ENCODE results near the gene DVL2.
A peak's percentile ranks its signal among the peaks of the same experiment; 100 is the strongest.

The DVL2 gene

DNA sequence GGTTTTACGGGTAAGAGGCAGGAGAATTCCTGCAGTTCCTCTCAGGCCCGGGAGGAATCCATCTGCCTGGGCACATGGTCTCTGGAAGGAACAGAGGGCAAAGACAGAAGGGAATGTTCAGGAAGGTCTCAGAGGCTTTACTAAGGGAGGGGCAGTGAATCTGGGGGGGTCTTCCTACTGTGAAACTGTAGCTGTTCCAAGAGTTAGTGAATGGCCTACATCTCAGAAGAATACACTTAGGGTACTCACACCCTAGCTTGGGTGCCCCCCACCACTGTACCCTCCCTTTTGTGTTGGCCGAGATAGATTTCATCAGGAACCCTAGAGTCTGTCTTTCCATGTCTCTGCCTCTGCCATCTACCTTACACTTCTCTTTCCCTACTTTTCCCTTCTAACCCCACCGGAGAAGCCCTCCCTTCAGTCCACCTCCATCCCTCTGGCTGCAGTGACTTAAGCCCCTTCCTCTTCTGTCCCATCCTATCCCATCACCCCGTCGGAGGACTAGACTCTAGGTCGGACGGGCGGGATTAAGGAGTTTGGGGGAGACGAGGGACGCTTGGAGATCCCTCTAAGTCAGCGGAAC lies 15.0 kb downstream of the DVL2 start:
- DNase-seq (ENCODE audit: low read depth): no peak

DNA sequence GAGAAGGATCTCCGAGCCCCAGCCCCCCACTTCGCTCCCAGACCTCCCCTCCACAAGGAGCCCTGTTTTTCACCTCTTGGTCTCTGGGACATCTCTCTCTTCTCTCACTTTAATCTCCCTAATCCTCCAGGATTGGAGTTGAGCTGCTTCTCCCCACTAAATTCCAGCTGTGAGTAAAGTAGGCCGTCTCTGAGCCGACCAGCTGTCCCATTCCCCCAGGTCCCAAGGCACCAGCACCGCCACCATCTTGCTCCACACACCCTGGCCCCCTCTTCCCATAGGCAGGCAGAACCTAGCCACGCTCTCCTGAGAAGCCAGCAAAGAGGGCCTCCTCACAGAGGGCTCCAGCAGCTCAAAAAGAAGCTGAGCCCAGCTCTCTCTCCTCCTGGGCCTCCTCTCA lies 15.6 kb downstream of the DVL2 start:
- no peak for DNase-seq (ENCODE audit: low read depth)

DNA sequence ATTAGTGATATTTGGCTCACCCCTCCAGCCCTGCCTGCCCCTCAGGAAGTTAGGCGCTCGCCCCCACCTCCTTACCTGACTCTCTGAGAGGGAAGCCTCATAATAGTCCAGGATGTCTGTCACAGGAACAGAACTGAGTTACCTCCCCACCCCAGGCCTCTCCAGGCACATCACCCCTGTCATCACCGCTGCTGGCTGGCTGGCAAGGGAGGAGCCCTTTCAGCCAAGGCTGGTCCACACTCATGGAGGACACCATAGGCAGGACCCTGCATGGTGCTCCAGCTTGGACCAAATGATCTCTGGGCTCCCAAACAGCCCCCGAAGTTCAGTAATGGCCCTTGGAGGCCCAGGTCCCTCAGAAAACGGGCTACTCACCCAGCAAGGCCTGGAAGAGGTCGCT lies 16.2 kb downstream of the DVL2 start:
- no peak for DNase-seq (ENCODE audit: low read depth)

DNA sequence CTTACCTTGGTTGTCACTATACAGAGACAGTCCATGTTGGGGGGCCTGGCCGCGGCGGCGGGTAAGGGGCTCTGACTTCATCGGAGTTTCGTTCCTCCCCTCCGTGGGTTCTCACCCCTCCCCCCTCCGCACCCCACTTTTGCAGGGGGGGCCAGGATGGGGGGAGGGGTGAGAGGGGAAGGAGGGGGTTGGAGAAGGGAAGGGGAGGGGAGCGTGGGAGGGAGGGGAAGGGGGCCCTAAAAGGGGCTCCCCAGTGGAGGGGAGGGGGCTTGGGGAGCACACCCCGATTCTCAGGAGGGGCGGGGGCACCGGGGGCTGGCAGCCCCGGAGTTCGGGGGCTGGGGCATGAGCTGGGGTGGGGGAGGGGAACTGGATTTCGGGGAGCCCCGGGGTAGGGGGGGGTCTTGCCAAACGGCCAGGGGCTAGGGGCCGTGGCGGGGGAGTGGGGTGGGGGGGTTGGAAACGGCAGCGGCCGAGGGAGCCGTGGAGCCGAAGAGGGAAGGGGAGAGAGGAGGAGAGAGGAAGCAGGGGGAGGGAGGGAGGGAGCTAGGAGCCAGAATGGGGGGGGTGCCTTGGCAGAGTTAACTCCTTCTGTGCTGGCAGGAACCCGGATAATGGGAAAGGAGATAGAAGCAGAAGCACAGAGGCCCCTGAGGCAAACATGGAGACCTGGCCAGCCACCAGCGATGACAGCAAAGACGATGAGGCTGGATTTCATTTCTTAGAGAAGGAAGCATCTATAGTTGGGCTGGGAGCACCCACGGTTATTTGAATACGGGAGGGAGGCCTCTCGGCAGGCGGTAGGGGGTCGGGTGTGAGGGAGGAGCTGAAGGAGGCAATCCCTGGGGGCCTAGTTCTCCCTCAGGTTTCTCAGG lies 17.0 kb downstream of the DVL2 start:
- DNase-seq (ENCODE audit: low read depth): peak; percentile 75

DNA sequence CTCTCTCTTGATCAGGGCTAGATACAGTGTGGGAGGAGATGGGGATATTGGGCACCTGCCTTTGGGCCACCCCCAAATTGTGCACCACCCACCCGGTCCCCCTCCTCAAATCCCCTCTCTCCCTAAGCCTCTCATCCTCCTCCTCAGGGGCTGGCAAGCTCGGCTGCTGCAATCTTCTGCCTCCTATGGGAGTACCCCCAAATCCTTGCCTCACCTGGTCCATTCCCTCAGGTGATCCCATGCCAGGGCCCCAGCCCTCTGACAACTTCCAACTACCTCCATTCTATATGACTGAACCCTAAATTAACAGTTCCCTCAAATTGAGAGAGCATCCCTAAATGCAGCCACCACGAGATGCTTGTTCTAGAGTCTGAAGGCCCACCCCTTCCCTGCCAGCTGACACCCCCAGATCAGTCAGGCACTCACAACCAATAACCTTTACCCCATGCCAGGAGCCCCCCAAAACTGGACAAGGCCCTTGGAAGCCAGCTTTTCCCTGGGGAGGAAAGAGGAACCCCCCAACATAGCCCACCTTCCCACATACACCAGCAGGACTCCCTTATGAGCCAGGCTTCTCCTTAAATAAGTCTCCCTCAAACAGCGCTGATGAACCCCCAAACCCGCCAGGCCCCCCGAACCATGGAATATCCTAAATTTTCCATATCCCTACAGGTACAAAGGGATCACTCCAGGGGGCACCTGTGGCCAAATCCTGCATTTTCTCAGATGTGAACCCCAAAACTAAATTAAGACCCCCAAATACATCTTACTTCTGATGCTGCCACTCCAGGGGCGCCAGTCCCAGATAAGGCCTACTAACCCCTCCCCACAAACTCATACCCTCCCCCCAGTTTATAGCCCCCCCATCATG lies 17.8 kb downstream of the DVL2 start:
- no peak for DNase-seq (ENCODE audit: low read depth)

DNA sequence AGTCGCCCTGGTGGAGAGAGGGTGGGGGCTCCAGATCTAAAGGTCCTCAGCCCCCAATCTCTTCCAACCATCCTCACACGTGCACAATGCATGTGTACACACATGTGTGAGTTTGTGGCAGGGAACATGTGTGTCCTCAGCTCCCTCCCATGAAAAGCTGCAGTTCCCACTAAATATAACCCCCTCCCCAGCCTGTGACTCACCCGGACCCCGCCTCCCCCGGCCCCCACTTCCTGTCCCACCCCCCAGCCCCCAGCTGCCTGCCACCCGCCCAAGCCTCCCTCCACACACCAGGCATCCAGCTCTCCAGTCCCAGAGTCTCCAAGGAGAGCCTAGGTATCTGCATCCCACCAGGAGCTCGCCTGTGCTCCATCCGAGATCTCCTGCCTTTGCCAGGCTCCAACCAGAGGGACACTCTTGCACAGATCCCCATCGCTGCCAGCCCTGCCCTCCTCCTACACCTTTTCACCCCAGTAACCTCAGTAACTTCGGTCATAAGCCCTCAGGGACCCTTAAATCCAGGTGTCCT lies 18.6 kb downstream of the DVL2 start:
- DNase-seq (ENCODE audit: low read depth): no peak

DNA sequence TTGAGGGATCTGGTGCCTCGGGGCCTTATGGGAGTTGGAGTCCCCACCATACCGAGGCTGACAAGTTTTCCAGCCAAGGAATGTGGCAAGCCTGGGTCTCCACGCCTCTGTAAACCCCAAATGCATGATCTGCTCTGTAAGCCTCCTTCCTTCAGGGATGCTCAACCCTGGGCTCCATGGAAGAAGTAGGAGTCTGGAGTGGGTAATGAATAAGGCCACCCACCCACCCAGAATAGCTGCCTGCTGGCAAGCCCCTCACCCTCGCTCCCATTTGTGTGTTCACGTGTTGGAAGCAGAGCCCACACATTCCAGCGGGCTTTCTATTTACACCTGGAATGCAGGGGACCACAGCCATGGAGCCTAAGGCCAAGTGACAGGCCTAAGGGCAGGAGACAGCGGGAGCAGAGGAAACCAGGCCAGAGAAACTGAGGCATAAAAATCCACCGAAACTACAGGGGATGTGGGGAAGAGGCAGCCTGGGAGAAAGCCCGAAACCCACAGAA lies 19.1 kb downstream of the DVL2 start:
- DNase-seq (ENCODE audit: low read depth): no peak

DNA sequence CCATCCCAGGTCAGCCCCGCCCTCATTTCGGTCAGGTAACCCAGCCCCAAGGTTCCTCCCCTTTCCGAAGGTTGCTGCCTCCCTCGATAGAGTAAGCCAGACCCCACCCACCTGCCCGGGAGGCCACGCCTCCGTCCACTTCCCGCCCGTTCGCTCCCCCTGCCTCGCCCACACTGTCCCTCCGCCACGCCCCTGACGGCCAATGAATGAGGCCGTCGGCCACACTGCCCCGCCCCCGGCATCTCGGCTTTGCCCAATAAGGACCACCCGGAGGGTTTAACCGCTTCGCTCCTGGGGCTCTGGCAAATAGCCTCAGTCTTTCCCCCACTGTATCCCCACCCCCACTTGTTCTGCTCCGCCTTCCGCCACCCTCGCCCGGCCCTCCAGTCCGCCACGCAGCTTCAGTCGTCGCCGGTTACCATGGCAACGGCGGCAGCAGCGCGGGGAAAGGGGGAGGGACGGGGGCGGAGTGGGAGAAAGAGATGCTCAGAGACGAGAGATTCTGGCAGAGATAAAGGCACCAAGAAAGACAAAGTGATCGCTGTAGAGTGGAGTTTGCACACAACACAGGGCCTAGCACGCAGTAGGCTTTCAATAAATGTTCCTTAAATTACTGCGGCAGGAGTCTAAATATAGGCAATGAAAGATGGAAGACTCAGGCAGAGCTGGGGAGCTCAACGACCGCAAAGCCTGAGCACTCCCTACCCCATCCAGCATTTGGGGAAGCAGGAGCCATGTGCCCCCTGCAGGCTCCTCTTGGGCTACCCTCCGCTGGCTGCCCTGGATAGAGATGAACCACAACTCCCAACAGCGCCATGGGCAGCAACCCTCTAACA lies 19.8 kb downstream of the DVL2 start:
- peak; percentile 95 for DNase-seq (ENCODE audit: low read depth)

DNA sequence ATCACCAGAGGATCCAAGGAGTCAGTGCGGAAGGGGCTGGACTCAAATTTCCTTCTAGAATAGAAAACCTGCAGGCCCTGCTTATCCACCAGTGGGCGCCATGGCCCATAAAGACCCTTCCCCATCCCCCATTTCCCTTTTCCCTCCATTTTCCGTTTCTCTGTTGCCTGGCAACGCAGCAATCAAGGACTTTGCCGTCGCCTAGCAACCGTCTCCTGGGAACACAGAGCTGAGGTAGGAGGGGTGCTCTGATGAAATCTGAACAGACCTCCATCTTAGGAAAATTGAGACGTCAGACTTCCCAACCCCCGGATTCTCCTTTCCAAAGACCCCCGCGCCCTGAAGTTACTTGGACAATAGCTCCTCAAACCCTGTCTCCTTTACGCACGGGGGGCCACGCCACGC lies 20.4 kb downstream of the DVL2 start:
- peak; percentile 82 for DNase-seq (ENCODE audit: low read depth)

DNA sequence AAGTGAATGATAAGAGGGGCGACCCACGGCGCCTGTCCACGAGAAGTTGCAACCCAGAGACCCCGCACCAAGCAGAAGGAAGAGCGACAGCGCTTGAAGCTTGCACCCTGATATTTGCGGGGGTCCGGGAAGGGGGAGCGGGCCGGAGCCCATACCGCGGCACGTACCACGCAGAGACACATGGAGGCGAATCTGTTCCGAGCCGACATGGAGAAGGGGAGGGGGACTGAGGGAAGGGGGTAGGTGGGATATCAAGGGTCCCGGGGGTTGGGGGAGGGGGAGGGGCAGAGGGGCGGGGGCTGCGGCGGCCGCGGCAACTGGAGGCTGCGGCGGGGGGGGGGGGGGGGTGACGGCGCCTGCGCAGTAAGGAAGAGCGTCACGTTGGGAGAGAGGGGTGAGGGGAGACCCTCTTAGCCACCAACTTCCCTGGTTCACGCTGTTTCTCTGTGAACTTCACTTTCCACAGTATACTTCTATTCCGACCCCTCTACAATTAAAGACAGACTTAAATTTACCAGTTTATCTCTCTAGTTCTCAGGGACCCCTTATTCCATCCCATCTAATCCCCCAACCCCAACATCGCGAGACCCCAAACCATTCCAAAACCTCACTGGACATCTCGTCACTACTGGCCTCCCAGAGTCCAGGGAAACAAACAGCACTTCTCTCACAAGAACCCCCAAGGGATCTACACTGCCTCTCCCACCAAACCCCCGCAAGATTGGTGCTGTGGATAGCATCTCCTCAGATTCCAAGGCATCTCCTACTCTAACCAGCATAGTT lies 22.6 kb downstream of the DVL2 start:
- no peak for DNase-seq (ENCODE audit: low read depth)

DNA sequence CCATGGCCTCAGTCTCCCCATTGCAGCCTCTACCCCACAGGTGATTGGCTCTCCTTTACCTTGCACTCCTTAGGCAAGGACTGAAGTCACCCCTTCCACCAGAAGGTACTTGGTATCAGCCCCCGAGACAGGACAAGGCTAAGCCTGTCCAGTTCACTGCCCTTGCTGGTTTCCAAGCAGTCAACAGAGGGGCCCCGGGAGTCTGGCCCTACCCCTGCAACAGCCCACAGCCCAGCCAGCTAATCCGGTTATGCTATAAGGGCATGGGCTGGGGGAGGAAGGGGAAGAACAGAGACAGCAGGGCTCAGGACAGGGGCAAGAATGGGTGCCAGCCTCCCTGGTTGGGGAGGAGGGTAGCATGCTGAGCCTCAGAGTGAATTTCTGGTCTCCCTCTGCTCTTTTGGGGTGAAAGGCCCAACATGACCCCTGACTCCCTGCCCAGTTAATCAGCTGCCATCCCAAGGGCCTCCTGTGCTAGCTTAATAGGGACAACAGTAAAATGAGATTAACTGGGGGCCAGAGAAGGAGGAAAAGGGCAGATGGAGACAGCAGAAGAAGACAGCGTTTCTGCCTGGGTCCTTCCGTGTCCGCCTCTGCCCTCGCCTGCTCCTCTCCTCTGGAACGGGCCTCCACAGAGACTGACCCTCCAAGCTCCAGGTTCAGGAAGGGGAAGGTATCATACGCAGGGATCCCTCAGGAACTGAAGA lies 25.4 kb downstream of the DVL2 start:
- DNase-seq (ENCODE audit: low read depth): no peak

DNA sequence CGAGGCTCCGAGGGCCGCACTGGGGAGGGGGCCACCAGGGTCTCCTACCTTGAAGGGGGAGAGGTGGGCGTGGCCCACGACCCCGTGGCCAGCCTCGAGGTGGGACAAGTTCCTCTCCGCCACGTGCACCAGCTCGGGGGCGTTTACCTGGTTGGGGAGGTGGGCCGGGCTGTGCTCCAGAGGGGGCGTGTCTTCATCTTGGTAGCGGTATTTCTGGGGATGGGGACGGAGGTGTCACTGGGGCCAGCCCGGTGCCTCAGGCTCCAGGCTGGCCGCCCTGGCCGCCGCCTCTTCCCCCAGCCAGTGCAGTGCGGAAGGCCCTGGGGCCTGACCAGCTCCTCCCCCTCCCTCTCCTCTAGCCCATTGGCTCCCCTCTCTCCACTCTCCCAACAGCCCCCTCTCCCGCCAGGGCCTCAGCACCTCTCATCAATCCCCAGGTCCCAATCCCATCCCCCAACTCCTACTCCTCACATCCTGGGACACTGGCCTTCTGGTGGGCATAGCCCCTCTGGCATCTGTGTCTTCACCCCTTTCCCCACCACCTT lies 26.2 kb downstream of the DVL2 start:
- no peak for DNase-seq (ENCODE audit: low read depth)

DNA sequence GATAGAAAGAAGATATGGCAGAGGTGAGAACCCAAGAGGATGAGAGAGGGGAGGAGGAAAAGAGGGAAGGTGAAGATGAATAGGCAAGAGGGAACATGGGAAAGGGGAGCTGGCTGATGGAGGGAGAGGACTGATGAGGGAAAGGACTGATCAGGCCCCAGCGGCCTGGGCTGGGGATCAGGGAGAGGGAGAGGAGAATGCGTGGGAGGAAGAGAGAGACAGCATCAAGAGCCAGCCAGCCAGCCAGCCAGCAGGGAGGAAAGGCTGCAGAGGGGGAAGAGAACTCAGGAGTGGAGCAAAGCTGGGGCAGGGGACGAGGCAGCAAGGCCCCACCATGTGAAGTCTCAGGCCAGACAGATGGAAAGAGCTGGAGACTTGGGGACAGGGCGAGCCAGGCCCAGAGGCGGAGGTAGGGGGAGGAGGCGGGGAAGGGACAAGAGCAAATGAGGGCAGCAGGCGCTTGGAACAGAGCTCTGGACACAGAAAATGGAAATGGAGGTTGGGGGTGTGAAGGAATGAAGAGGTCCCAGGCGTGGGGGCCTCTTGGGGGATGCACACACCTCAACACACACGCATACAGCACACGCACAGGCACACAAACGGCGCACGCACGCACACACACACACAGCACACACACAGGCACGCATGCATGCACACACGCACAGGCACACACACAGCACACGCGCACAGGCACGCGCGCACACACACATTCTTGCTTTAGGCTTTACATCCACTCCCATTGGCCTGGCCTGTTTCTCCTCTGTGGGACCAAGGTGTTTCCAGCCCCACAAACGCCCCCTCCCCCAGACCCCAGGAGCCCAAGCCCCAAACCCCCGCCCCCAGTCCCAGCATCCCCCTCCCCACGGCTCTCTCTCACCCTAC lies 27.0 kb downstream of the DVL2 start:
- peak; percentile 61 for DNase-seq (ENCODE audit: low read depth)

DNA sequence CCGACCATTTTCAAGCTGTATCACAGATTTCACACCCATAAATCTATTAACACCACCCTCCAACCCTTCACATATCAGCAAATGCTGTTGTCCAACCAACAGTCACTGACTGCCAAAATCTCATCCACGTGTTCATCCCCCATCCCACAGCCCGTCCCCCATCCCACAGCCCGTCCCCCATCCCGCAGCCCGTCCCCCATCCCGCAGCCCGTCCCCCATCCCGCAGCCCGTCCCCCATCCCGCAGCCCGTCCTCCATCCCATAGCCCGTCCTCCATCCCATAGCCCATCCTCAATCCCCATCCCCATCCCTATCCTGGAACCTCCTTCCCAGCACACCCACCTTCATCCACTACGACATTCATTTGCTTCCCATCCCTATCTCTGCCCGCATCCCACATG lies 28.8 kb downstream of the DVL2 start:
- no peak for DNase-seq (ENCODE audit: low read depth)

DNA sequence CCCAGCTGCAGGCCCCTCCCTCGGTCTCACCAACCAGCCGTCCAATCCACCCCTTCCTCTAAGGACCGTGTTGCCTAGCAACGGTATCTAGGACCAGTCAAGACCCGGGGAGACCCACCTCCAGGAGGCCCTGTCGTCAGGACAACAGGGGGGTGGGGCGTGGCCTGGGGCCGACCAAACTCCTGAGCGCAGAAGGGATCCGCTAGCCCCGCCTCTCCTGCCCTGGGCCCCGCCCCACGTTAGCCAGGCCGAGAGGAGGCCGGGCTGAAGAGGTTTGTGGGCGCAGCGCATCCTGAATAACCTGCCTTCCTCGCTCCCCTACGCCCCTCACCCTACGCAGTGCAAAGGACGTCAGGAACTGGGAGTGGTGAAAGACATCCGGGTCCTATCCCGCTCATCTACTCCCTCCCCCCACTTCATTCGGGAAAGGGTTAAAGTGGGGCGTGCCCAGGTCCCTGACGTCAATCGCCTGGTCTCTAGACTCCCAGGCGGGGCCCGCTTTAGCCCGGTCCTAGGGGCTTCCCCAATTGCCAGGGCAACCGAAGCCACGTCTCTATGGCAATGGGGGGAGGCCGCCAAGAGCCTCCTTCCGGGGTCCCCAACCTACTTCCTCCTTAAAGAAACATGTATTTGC lies 29.4 kb downstream of the DVL2 start:
- DNase-seq (ENCODE audit: low read depth): peak; percentile 83

DNA sequence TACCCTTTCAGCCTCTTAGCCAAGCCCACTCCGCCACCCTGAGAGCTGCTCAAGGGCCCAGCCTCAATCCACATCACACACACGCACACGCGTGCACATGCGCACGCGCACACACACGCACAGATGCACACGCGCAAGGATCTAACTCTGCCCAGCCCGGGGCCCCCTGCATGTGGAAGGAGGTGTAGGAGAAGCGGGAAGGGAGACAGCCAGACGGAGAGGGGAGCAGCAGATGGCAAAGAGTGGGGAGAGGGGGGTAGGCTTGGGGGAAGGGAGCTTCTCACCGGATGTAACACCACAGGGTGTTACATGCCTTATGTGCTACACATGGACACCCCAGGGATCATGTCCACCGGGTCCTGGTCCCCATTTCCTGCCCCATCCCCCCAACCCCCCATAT lies 30.0 kb downstream of the DVL2 start:
- DNase-seq (ENCODE audit: low read depth): no peak

DNA sequence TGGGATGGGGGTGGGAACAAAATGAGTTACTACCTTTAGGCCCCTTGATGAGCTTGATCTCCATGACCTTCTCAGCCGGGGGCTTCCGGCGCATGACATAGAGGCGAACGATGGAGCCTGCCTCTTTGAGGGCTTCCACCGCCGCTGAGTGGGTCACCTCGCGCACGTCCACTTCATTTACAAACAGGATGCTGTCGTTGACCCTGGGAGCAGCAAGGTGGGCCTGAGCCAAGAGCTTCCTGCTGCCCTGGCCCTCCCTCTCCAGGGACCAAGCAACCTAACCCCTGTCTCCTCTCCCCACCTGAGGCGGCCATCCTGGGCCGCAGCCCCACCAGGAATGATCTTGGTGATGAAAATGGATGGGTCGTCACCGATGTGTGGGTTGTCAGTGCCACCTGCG lies 30.9 kb downstream of the DVL2 start:
- DNase-seq (ENCODE audit: low read depth): no peak

Measured in amniotic epithelial cell (primary cell).